Erythroblast (primary cell): ENCODE results near the gene NAV3.

Experiments used
- GATA1 ChIP-seq: IDR thresholded peaks from 2 replicates; pipeline ENCODE4 v1.6.1; 2011; ENCODE audit warnings: low read depth, mild to moderate bottlenecking, control low read depth, low read length, moderate library complexity
- POLR2A ChIP-seq: IDR thresholded peaks from 2 replicates; pipeline ENCODE4 v1.6.1; 2011; ENCODE audit warnings: mild to moderate bottlenecking, low read length

GRCh38 chr12:77837876-77838291 is 7.2 kb downstream of the NAV3 start:
- TF ChIP-seq POLR2A = no peak
- TF ChIP-seq GATA1 = no peak
